PC-3 (cell line): ENCODE measurements around the gene TXLNA.

ENCODE experiments used
- CTCF ChIP-seq: fragments of 300-600 bp; sonication (generic); conservative IDR thresholded peaks from 2 replicates; pipeline ENCODE4 v1.5.1; 2017; ENCODE audit warnings: antibody characterized with exemption, low read depth, mild to moderate bottlenecking, low read length
- EZH2 ChIP-seq: fragments of 300-600 bp; sonication (generic); IDR thresholded peaks from one replicate; pipeline ENCODE4 v1.6.1; 2017; ENCODE audit warnings: antibody characterized with exemption, mild to moderate bottlenecking, low read length; ENCODE audit not compliant: unreplicated experiment
- EZH2phosphoT487 ChIP-seq: fragments of 300-600 bp; sonication (generic); IDR thresholded peaks from 2 replicates; pipeline ENCODE4 v1.6.1; 2018; ENCODE audit warnings: mild to moderate bottlenecking, antibody characterized with exemption, low read length, borderline replicate concordance

GRCh38 chr1:32204943-32205361 lies 25.5 kb downstream of the TXLNA start:
- no peak for TF ChIP-seq CTCF
- TF ChIP-seq EZH2phosphoT487, result no peak
- TF ChIP-seq EZH2, result no peak
